Progenitor cell of endocrine pancreas (in vitro differentiated cells): Measurements from ENCODE around the gene TARBP2. TPM values are rescaled to one million over a fixed set of nuclear protein-coding genes. Genes with fewer than 3 reads are reported as not detected.

Experiments used
- DNase-seq: peaks from one replicate; pipeline ENCODE4 v3.0.0; 2021; ENCODE audit warnings: low spot score; ENCODE audit not compliant: unreplicated experiment
- H3K27ac Mint-ChIP-seq: 2 replicates; pipeline ENCODE4 v1.8.0; 2021; ENCODE audit warnings: mild to moderate bottlenecking, moderate library complexity, mixed read lengths
- H3K27me3 Mint-ChIP-seq: 2 replicates; pipeline ENCODE4 v1.8.0; 2021; ENCODE audit warnings: mixed read lengths
- H3K36me3 Mint-ChIP-seq: 2 replicates; pipeline ENCODE4 v1.8.0; 2022; ENCODE audit warnings: mixed read lengths; ENCODE audit not compliant: insufficient read depth
- H3K4me1 Mint-ChIP-seq: 2 replicates; pipeline ENCODE4 v1.8.0; 2021; ENCODE audit warnings: low read depth, mixed read lengths
- H3K4me3 Mint-ChIP-seq: 2 replicates; pipeline ENCODE4 v1.8.0; 2021; ENCODE audit warnings: low read depth, mild to moderate bottlenecking, moderate library complexity, mixed read lengths
- H3K9me3 Mint-ChIP-seq: 2 replicates; pipeline ENCODE4 v1.8.0; 2021; ENCODE audit warnings: low read depth, mixed read lengths
- total RNA-seq: library from RNA; stranded (reverse); gene quantifications from 2 replicates; pipeline ENCODE4 v1.2.1, GENCODE V29; 2021
- TF ChIP-seq, protein P1 (sequence below): fragments of 200-600 bp; sonication (generic); IDR thresholded peaks from one replicate; pipeline ENCODE4 v1.5.0; 2021; ENCODE audit warnings: antibody characterized with exemption, mild to moderate bottlenecking; ENCODE audit not compliant: unreplicated experiment

Gene TARBP2
- total RNA-seq, 1 donor from 2014 or later: 61.5 TPM

DNA sequence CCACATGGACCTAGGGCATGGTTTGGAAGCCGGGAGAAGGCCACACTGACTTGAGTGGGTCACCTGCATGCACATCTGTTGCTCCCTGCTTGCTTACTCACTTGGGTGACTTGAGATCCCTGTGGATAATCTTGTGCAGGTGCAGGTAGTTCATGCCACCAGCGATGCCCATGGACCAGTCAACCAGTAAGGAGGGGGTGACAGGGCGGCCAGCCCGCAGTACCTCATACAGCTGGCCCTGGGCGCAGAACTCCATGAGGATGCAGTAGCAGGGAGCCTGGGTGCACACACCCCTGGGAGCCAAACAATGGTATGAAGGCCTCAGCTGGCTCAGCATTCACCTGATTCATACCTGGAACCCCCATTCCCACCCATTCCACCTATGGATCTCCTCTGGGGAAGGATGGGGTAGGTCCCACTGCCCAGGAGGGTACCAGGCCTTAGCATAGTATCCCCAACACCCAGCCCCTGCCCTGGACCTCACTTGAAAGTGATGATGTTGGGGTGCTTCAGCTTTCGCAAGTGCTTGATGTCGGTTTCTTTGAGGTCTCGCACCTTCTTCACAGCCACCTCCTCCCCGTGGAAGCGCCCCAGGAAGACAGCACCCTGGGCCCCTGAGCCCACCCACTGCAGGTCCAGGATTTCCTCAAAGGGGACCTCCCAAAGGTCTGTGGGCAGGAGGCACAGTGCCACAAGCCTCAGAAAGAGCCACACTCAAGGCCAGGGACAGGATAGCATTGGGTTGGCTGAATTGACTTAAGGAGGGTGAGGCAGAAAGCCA is 14.9 kb upstream of the TARBP2 start:
- TF ChIP-seq, protein P1, sequence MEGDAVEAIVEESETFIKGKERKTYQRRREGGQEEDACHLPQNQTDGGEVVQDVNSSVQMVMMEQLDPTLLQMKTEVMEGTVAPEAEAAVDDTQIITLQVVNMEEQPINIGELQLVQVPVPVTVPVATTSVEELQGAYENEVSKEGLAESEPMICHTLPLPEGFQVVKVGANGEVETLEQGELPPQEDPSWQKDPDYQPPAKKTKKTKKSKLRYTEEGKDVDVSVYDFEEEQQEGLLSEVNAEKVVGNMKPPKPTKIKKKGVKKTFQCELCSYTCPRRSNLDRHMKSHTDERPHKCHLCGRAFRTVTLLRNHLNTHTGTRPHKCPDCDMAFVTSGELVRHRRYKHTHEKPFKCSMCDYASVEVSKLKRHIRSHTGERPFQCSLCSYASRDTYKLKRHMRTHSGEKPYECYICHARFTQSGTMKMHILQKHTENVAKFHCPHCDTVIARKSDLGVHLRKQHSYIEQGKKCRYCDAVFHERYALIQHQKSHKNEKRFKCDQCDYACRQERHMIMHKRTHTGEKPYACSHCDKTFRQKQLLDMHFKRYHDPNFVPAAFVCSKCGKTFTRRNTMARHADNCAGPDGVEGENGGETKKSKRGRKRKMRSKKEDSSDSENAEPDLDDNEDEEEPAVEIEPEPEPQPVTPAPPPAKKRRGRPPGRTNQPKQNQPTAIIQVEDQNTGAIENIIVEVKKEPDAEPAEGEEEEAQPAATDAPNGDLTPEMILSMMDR: no peak
- no peak for DNase-seq
- H3K27me3 Mint-ChIP-seq: no peaks in the 10 kb centered on the region
- H3K9me3 Mint-ChIP-seq: no peaks in the 10 kb centered on the region
- H3K36me3 Mint-ChIP-seq: peaks cover 8% of the 10 kb centered on the region
- no peak overlapping the region for H3K27ac Mint-ChIP-seq
- no peak overlapping the region for H3K4me3 Mint-ChIP-seq
- peaks cover 15% of the 10 kb centered on the region for H3K4me1 Mint-ChIP-seq

DNA sequence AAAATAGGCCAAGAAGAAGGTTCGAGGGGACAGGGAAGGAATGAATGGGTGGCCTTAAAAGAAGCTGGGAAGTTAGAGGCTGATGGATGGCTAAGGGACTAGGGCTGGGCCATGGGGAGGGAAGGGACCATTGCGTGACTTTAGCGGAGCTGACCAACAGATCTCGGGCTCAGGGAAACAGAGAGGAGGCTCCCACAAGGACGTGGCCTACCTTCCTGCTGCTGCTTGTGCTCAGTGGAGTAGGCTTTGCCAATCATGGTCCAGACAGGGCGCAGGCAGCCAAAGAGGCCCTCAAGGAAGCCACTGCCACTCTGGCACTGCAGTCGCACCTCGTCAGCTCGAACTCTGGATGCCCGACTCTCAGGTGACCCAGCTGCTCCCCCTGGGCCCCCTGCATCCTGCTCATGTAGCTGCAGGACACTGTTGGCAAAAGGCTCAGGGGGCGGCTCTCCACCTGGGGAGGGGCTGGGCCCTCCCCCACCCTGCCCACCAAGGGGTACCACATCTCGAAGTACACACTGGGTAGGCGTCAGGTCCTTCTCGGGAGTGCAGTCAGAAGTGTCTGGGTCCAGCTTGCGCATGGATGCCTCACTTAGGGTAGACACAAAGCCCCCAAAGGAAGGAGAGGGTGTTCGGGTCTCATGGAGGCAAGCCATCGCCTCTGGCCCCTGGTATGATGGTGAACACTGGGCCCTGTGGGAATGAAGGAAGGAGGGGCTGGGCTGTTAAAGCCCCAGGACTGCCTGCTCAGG is 14.2 kb upstream of the TARBP2 start:
- TF ChIP-seq, protein P1: no peak
- Mint-ChIP-seq H3K27ac (peak overlapping the region; percentile 67), H3K27me3 (no peaks in the 10 kb centered on the region), H3K4me1 (peaks cover 15% of the 10 kb centered on the region), H3K9me3 (no peaks in the 10 kb centered on the region), H3K36me3 (peaks cover 5% of the 10 kb centered on the region), H3K4me3 (no peak overlapping the region)
- no peak for DNase-seq

GRCh38 chr12:53489242-53489864 is 11.7 kb upstream of the TARBP2 start:
- Mint-ChIP-seq H3K27me3 (no peaks in the 10 kb centered on the region), H3K9me3 (no peaks in the 10 kb centered on the region), H3K27ac (peak overlapping the region; percentile 69), H3K4me1 (peaks cover 24% of the 10 kb centered on the region), H3K4me3 (no peak overlapping the region), H3K36me3 (no peaks in the 10 kb centered on the region)
- no peak for DNase-seq
- TF ChIP-seq, protein P1: no peak

DNA sequence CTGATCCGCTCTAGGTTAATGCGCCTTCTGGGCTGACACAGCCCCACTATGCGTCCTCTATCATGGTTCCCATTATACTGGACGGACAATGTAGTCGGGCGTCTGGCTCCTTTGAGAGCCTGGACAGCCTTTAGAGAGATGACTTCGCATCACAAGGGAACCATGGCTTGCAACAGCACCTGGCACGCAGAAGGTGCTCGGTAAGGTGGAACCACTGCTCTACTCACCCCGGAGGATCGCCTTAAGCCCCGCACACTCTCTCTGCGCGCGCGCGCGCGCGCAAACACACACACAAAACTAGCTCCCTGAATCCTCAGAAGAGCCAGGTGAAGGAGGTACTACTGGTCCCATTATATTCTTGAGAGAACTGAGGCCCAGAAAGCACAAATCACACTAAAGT is 8.9 kb upstream of the TARBP2 start:
- Mint-ChIP-seq H3K4me3 (peak overlapping the region; percentile 95), H3K27ac (peak overlapping the region; percentile 95), H3K4me1 (peaks cover 28% of the 10 kb centered on the region), H3K36me3 (no peaks in the 10 kb centered on the region), H3K27me3 (no peaks in the 10 kb centered on the region), H3K9me3 (no peaks in the 10 kb centered on the region)
- DNase-seq: no peak
- TF ChIP-seq, protein P1: no peak

DNA sequence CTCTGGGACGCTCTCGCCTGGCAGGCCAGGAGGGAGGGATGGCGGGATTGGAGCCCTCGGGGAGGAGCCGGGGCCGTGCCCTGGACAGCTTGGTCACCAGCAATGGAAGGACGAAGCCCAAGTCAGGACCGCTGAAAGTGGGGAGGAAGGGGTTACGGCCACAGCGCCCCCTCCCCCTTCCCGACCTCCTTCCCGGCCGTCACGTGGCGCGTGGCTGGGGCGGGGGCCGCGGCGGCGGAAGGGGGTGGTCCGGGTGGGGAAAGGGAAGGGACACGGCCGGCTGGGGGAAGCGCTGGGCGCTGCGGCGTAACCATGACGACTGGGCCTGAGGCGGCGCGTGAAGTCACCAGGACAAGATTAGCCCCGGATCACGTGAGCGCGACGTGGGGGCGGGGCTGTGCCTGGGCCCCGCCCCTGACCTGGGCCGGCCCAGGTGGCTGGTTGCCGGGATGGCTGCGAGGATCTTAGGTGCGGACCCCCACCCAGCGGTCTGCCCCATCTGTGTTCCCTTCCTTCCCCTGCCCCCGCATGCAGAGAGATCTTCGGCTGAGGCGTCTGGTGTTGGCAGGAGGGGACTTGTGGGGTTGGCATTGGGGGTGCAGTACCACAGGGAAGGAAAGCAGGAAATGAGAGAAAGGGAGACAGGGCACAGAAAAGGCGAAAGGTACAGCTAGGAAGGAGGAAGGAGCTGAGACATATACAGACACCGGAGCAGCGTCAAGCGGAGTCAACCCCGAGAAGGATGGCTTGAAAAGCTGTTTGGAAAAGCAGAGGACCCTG is 8.1 kb upstream of the TARBP2 start:
- Mint-ChIP-seq H3K27me3 (no peaks in the 10 kb centered on the region), H3K4me1 (peaks cover 28% of the 10 kb centered on the region), H3K36me3 (no peaks in the 10 kb centered on the region), H3K9me3 (no peaks in the 10 kb centered on the region), H3K27ac (peak overlapping the region; percentile 99), H3K4me3 (peak overlapping the region; percentile 95)
- TF ChIP-seq, protein P1: no peak
- DNase-seq: peak; percentile 94
